Measurements from ENCODE around the gene SERTAD3.

GRCh38 chr19:40420766-40421765 is 23.1 kb downstream of the SERTAD3 start:
- TF ChIP-seq EZH2 (IDR thresholded peaks at IDR 0.05) (no peak), FOXP2 (optimal IDR thresholded peaks at IDR 0.05; ENCODE audit: control extremely low read depth, extremely low read length, insufficient read depth) (no peak), POLR2AphosphoS5 (IDR thresholded peaks at IDR 0.05; ENCODE audit: borderline replicate concordance, low read depth, low read length) (peak; percentile 85)

All from SK-N-MC (cell line).